Caco-2 (cell line): Measurements from ENCODE around the gene NLK. TPM values are rescaled to one million over a fixed set of nuclear protein-coding genes. Genes with fewer than 3 reads are reported as not detected.

Experiments used
- BruUV-seq: library from RNA; stranded (reverse); fragments of 400-500 nt; replicated peaks from 2 replicates; lab custom pipeline; 2021; lab: Mats Ljungman, UMichigan
- CTCF ChIA-PET: fragments of 300-600 bp; sonication (Branson Sonifier 250); formaldehyde crosslinking; loops from one replicate; lab custom pipeline; 2022; ENCODE audit warnings: antibody characterized with exemption; lab: Charles Lee
- POLR2A ChIA-PET: fragments of 300-600 bp; sonication (Branson Sonifier 250); formaldehyde crosslinking; loops from one replicate; lab custom pipeline; 2022; ENCODE audit warnings: antibody characterized with exemption; lab: Charles Lee
- DNase-seq, 2 experiments: peaks; one replicate each; pipeline versions ENCODE4 v3.0.0 to v3.0.0-alpha.2; 2020 to 2022
- H3K27me3 ChIP-seq: replicated peaks from 2 replicates; pipeline ENCODE4 v1.6.0; 2011; ENCODE audit warnings: low read length; ENCODE audit not compliant: control insufficient read depth, insufficient read depth
- H3K36me3 ChIP-seq: 2 replicates; pipeline ENCODE4 v1.5.1; 2011; ENCODE audit warnings: low read length; ENCODE audit not compliant: control insufficient read depth, insufficient read depth
- H3K4me1 ChIP-seq: fragments of 250-450 bp; sonication (Bioruptor Pico); 2 replicates; pipeline ENCODE4 v1.5.1; 2020; ENCODE audit warnings: mild to moderate bottlenecking
- H3K4me3 ChIP-seq: 2 replicates; pipeline ENCODE4 v1.5.1; 2011; ENCODE audit warnings: low read depth, mild to moderate bottlenecking, control low read depth, low read length
- H3K9me3 ChIP-seq: fragments of 250-450 bp; sonication (Bioruptor Pico); 2 replicates; pipeline ENCODE4 v1.5.1; 2020; ENCODE audit warnings: mild to moderate bottlenecking, moderate library complexity
- H3K27ac Mint-ChIP-seq: one replicate; pipeline ENCODE4 v1.8.0; 2022; ENCODE audit warnings: mixed read lengths; ENCODE audit not compliant: unreplicated experiment
- H3K27me3 Mint-ChIP-seq: one replicate; pipeline ENCODE4 v1.8.0; 2022; ENCODE audit warnings: mixed read lengths; ENCODE audit not compliant: insufficient read depth, unreplicated experiment
- H3K36me3 Mint-ChIP-seq: one replicate; pipeline ENCODE4 v1.8.0; 2022; ENCODE audit warnings: mild to moderate bottlenecking, mixed read lengths; ENCODE audit not compliant: insufficient read depth, unreplicated experiment
- H3K4me1 Mint-ChIP-seq: one replicate; pipeline ENCODE4 v1.8.0; 2022; ENCODE audit warnings: low read depth, mixed read lengths; ENCODE audit not compliant: unreplicated experiment
- H3K4me3 Mint-ChIP-seq: one replicate; pipeline ENCODE4 v1.8.0; 2022; ENCODE audit warnings: mild to moderate bottlenecking, moderate library complexity, mixed read lengths; ENCODE audit not compliant: unreplicated experiment
- H3K9me3 Mint-ChIP-seq: one replicate; pipeline ENCODE4 v1.8.0; 2022; ENCODE audit warnings: mixed read lengths; ENCODE audit not compliant: unreplicated experiment
- intact Hi-C: fragments of 100-400 bp; cut with micrococcal nuclease; formaldehyde crosslinking; loops from one replicate; pipeline ENCODE4 v1.10.0; 2022; ENCODE audit not compliant: unreplicated experiment
- total RNA-seq: library from RNA; stranded (reverse); gene quantifications from 2 replicates; pipeline ENCODE4 v1.2.3, GENCODE V29; 2022
- TF ChIP-seq, protein P1 (sequence below), 2 experiments: fragments of 200-600 bp in 1 of 2; IDR thresholded peaks; 1 replicate in 1 of 2; 2 replicates in 1 of 2; pipeline versions ENCODE4 v1.5.1 to v1.8.0; 2011 to 2022; ENCODE audit warnings: antibody characterized with exemption in 1 of 2, control low read depth in 1 of 2, inconsistent platforms in 1 of 2, low read depth in 1 of 2, low read length in 1 of 2, mild to moderate bottlenecking in 1 of 2, moderate library complexity in 1 of 2; ENCODE audit not compliant: insufficient read depth in 1 of 2, severe bottlenecking in 1 of 2, unreplicated experiment in 1 of 2

The NLK gene
- total RNA-seq, 1 experiment from 2014 or later: 87.3 TPM

DNA sequence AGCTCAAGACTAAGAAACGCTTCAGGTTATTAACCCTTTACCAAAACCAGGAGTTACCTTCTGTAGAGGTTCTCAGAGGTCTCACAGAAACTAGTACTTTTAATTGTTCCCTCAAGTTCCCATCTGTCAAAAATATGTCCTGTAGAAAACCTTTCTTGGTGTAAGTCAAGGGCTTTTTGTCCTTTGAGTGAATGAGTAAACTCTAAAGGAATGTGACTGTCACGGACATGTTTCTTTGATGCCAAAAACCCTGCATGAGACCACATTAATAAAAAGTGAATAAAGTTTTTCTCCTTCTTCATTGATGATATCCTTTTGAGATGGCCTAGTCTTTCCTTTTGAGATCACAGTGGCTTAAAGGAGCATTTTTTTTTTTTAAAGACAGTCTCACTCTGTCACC is 102.9 kb downstream of the NLK start:
- Histone ChIP-seq H3K27me3 (no peaks in the 10 kb centered on the region), H3K36me3 (no peaks in the 10 kb centered on the region; the same call in 1 of the 2 replicates), H3K9me3 (no peaks in the 10 kb centered on the region), H3K4me1 (no peaks in the 10 kb centered on the region), H3K4me3 (no peak overlapping the region)
- no peak overlapping the region for H3K4me3 Mint-ChIP-seq
- intact Hi-C loops: no loop called here
- H3K9me3 Mint-ChIP-seq: no peaks in the 10 kb centered on the region
- no peak for DNase-seq
- no peaks in the 10 kb centered on the region for H3K4me1 Mint-ChIP-seq
- BruUV-seq: no TSS peak
- CTCF ChIA-PET: no interaction called here
- TF ChIP-seq, protein P1, sequence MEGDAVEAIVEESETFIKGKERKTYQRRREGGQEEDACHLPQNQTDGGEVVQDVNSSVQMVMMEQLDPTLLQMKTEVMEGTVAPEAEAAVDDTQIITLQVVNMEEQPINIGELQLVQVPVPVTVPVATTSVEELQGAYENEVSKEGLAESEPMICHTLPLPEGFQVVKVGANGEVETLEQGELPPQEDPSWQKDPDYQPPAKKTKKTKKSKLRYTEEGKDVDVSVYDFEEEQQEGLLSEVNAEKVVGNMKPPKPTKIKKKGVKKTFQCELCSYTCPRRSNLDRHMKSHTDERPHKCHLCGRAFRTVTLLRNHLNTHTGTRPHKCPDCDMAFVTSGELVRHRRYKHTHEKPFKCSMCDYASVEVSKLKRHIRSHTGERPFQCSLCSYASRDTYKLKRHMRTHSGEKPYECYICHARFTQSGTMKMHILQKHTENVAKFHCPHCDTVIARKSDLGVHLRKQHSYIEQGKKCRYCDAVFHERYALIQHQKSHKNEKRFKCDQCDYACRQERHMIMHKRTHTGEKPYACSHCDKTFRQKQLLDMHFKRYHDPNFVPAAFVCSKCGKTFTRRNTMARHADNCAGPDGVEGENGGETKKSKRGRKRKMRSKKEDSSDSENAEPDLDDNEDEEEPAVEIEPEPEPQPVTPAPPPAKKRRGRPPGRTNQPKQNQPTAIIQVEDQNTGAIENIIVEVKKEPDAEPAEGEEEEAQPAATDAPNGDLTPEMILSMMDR (IDR thresholded peaks at IDR 0.05; ENCODE audit: insufficient read depth in 1 of 2, low read depth in 1 of 2, low read length in 1 of 2, severe bottlenecking in 1 of 2, unreplicated experiment in 1 of 2): no peak
- H3K27ac Mint-ChIP-seq: no peak overlapping the region
- POLR2A ChIA-PET: no interaction called here
- H3K27me3 Mint-ChIP-seq: no peaks in the 10 kb centered on the region
- peaks cover 16% of the 10 kb centered on the region for H3K36me3 Mint-ChIP-seq

DNA sequence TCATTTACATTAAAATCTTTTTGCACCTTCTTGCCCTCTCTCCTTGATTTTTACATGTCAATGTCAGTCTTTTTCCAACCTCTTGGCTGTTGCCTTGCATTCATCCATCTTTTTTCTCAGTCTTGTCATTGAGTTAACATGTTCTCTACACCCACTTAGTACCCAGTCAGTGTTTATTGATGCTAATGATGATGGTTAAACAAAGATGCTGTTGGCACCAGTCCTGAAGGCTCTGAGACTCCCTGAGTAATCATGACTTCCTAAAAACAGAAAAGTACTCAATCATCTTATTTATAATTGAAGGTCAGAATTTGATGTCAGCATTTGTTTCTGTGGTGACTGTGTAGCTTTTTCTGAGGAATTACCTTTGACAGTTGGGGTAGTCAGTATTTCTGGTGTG is 104.5 kb downstream of the NLK start:
- no peak overlapping the region for H3K4me3 ChIP-seq
- no TSS peak for BruUV-seq
- intact Hi-C loops: no loop called here
- no peaks in the 10 kb centered on the region for H3K4me1 ChIP-seq
- H3K36me3 Mint-ChIP-seq: peaks cover 17% of the 10 kb centered on the region
- no peak overlapping the region for H3K4me3 Mint-ChIP-seq
- ChIA-PET POLR2A (no interaction called here), CTCF (no interaction called here)
- H3K27me3 ChIP-seq: no peaks in the 10 kb centered on the region
- H3K4me1 Mint-ChIP-seq: no peaks in the 10 kb centered on the region
- no peak overlapping the region for H3K27ac Mint-ChIP-seq
- no peaks in the 10 kb centered on the region; the same call in 1 of the 2 replicates for H3K36me3 ChIP-seq
- TF ChIP-seq, protein P1 (IDR thresholded peaks at IDR 0.05; ENCODE audit: insufficient read depth in 1 of 2, low read depth in 1 of 2, low read length in 1 of 2, severe bottlenecking in 1 of 2, unreplicated experiment in 1 of 2): no peak
- H3K27me3 Mint-ChIP-seq: no peaks in the 10 kb centered on the region
- DNase-seq: no peak
- H3K9me3 Mint-ChIP-seq: no peaks in the 10 kb centered on the region
- no peaks in the 10 kb centered on the region for H3K9me3 ChIP-seq

DNA sequence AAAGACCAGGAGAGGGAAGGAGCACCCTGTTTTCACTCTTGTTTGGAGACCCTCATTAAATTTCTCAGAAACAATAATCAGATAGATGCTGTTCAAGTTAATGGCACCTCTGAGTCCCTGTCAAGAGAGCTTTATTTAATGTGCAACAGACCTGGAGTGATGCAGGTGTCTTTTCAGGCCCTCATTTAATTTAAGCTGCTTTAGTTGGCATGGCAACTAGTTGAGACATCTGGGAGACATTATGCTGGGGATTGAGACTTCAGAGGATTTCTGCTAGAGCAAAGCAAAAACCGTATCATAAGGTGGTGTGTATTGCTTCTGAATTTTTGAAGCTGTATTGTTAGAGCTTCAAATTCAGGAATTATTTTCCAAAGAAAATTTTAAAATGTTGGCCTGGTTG is 108.5 kb downstream of the NLK start:
- CTCF ChIA-PET: no interaction called here

More for the DNA sequence above, 108.5 kb downstream of the NLK start:
- Mint-ChIP-seq H3K36me3 (peaks cover 19% of the 10 kb centered on the region), H3K4me3 (no peak overlapping the region), H3K9me3 (no peaks in the 10 kb centered on the region), H3K27me3 (no peaks in the 10 kb centered on the region), H3K4me1 (peaks cover 6% of the 10 kb centered on the region), H3K27ac (no peak overlapping the region)
- no peak for DNase-seq
- TF ChIP-seq, protein P1 (IDR thresholded peaks at IDR 0.05; ENCODE audit: insufficient read depth in 1 of 2, low read depth in 1 of 2, low read length in 1 of 2, severe bottlenecking in 1 of 2, unreplicated experiment in 1 of 2): no peak
- H3K27me3 ChIP-seq: no peaks in the 10 kb centered on the region
- BruUV-seq: no TSS peak
- H3K4me1 ChIP-seq: peaks cover 5% of the 10 kb centered on the region; the same call in 1 of the 2 replicates
- intact Hi-C loops: no loop called here
- H3K4me3 ChIP-seq: no peak overlapping the region
- POLR2A ChIA-PET: no interaction called here
- H3K9me3 ChIP-seq: no peaks in the 10 kb centered on the region
- H3K36me3 ChIP-seq: no peaks in the 10 kb centered on the region
